ENCODE data around the gene ATXN7L1.

DNA sequence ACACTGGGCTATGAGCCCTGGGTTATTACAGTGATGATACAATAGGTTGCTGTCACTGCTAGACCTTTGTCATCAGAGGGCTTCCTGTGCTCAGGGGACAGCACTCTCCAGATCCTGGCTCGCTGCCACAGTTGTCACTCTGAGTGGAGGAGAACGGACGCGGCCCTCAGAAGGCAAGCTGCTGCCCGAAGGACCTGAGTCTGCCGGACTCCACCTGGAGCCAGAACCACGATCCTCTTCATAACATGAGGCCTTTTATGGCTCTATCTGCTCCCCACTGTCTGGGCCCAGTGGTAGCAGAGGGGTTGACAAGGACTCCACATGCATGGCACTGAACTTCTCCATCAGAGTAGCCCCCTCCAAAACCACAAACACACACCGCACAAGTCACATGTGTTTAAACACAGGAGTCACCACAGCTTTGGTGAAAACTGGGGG, 200.4 kb downstream of the ATXN7L1 start:
- TF ChIP-seq TCF4 (CRISPR knock-in tag; IDR thresholded peaks at IDR 0.05; ENCODE audit: borderline replicate concordance) (no peak), SNAI2 (CRISPR knock-in tag; IDR thresholded peaks at IDR 0.05) (no peak), BACH2 (CRISPR knock-in tag; IDR thresholded peaks at IDR 0.05; ENCODE audit: borderline replicate concordance) (no peak), CSDC2 (CRISPR knock-in tag; IDR thresholded peaks at IDR 0.05) (no peak), RARB (CRISPR knock-in tag; IDR thresholded peaks at IDR 0.05) (no peak), ESRRG (CRISPR knock-in tag; IDR thresholded peaks at IDR 0.05) (no peak), ARNTL (CRISPR knock-in tag; IDR thresholded peaks at IDR 0.05; ENCODE audit: borderline replicate concordance, low read depth) (no peak), ZFP3 (CRISPR knock-in tag; IDR thresholded peaks at IDR 0.05) (no peak), CSRNP3 (CRISPR knock-in tag; IDR thresholded peaks at IDR 0.05) (no peak), PPARA (CRISPR knock-in tag; IDR thresholded peaks at IDR 0.05; ENCODE audit: borderline replicate concordance) (no peak)
- TF ChIP-seq, protein P1, sequence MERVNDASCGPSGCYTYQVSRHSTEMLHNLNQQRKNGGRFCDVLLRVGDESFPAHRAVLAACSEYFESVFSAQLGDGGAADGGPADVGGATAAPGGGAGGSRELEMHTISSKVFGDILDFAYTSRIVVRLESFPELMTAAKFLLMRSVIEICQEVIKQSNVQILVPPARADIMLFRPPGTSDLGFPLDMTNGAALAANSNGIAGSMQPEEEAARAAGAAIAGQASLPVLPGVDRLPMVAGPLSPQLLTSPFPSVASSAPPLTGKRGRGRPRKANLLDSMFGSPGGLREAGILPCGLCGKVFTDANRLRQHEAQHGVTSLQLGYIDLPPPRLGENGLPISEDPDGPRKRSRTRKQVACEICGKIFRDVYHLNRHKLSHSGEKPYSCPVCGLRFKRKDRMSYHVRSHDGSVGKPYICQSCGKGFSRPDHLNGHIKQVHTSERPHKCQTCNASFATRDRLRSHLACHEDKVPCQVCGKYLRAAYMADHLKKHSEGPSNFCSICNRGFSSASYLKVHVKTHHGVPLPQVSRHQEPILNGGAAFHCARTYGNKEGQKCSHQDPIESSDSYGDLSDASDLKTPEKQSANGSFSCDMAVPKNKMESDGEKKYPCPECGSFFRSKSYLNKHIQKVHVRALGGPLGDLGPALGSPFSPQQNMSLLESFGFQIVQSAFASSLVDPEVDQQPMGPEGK (CRISPR knock-in tag; IDR thresholded peaks at IDR 0.05; ENCODE audit: borderline replicate concordance), result no peak
- TF ChIP-seq, protein P2, sequence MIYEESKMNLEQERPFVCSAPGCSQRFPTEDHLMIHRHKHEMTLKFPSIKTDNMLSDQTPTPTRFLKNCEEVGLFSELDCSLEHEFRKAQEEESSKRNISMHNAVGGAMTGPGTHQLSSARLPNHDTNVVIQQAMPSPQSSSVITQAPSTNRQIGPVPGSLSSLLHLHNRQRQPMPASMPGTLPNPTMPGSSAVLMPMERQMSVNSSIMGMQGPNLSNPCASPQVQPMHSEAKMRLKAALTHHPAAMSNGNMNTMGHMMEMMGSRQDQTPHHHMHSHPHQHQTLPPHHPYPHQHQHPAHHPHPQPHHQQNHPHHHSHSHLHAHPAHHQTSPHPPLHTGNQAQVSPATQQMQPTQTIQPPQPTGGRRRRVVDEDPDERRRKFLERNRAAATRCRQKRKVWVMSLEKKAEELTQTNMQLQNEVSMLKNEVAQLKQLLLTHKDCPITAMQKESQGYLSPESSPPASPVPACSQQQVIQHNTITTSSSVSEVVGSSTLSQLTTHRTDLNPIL (CRISPR knock-in tag; IDR thresholded peaks at IDR 0.05; ENCODE audit: low read depth), result no peak
